Gastrocnemius medialis (tissue), 4 donors: ENCODE measurements around the gene COPS3.

Source experiments
- CTCF ChIP-seq, 5 experiments: fragments of 450-650 bp in 3 of 5; fragments of 200-600 bp in 2 of 5; sonication (generic) in 2 of 5; IDR thresholded peaks in 4 of 5; conservative IDR thresholded peaks in 1 of 5; 1 replicate in 4 of 5; 2 replicates in 1 of 5; pipeline ENCODE4 v1.5.1; 2016 to 2019; ENCODE audit warnings: antibody characterized with exemption in 5 of 5, mild to moderate bottlenecking in 3 of 5, moderate library complexity in 3 of 5
- POLR2A ChIP-seq, 2 donors: fragments of 450-650 bp; IDR thresholded peaks; one replicate each; pipeline ENCODE4 v1.6.1; 2017; ENCODE audit warnings: antibody characterized with exemption in 2 of 2, mild to moderate bottlenecking in 2 of 2, moderate library complexity in 2 of 2

DNA sequence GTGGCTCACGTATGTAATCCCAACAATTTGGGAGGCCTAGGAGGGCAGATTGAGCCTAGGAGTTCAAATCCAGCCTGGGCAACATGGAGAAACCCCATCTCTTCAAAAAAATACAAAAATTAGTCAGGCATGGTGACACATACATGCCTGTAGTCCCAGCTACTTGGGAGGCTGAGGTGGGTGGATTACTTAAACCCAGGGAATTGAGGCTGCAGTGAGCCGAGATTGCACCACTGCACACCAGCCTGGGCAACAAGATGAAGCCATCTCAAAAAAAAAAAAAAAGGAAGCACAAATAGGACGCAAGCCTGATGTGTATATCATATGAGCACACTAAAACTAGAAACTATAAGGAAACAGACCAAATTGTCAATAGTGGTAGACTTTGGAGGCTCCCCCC, 27.0 kb downstream of the COPS3 start:
- TF ChIP-seq CTCF (IDR thresholded peaks at IDR 0.05 in 4 of 5, conservative IDR thresholded peaks at IDR 0.05 in 1 of 5) (no peak), POLR2A (IDR thresholded peaks at IDR 0.05) (no peak)
